ENCODE measurements around the gene ZNF629. TPM values are rescaled to one million over a fixed set of nuclear protein-coding genes. Genes with fewer than 3 reads are reported as not detected.

Gene ZNF629
- total RNA-seq, 1 donor, result 19.4 TPM

- no peak for TF ChIP-seq CTCF (IDR thresholded peaks at IDR 0.05; ENCODE audit: insufficient read depth, low read depth, low read length)
- no peak for DNase-seq (ENCODE audit: low read depth)
Measured at GRCh38 chr16:30773826-30774225, 13.2 kb downstream of the ZNF629 start.

DNA sequence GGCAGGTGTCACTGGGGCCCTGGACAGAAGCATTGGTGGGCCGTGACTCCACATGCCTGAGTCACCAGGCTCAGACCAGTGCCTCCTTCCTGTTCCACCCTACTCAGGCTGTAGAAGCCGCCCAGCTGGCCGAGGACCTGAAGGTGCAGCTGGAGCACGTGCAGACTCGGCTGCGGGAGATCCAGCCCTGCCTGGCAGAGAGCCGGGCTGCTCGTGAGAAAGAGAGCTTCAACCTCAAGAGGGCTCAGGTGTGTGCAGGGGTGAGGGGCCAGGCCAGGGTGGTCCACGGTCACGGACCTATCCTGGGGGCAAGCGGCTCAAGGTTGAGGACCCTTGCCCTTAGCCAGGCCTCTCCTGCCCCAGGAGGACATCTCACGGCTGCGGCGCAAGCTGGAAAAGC lies 15.3 kb downstream of the ZNF629 start:
- no peak for TF ChIP-seq CTCF (IDR thresholded peaks at IDR 0.05; ENCODE audit: insufficient read depth, low read depth, low read length)
- H3K4me3 ChIP-seq (ENCODE audit: low read depth, low read length), result no peak overlapping the region

More at GRCh38 chr16:30773826-30774225, 13.2 kb downstream of the ZNF629 start:
- H3K4me3 ChIP-seq (ENCODE audit: low read depth, low read length), result no peak overlapping the region

DNA sequence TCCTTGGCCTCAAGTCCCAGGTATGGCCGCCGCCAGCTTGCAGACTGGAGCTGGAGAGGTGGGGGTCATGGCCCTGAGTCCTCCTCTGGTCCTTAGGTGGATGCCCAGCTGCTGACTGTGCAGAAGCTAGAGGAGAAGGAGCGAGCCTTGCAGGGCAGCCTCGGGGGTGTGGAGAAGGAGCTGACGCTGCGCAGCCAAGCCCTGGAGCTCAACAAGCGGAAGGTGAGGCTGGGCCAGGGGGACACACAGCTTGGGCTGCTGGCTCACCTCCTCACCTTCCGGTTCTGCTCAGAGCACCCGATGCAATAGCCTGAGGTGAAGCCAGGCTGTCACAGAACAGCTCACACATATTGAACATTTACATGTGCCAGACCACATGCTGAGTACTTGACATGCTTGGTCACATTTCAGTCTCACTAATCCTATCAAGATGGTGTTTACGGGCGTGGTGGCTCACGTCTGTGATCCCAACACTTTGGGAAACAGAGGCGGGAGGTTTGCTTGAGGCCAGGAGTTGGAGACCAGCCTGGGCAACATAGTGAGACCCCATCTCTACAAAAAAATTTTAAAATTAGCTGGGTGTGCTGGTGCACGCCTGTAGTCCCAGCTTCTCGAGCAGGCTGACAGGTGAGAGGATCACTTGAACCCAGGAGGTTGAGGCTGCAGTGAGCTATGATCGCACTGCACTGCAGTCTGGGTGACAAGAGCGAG lies 17.5 kb downstream of the ZNF629 start:
- no peak for DNase-seq (ENCODE audit: low read depth)
- TF ChIP-seq CTCF (IDR thresholded peaks at IDR 0.05; ENCODE audit: insufficient read depth, low read depth, low read length), result no peak
- H3K4me3 ChIP-seq (ENCODE audit: low read depth, low read length), result no peak overlapping the region

More for the DNA sequence above, 15.3 kb downstream of the ZNF629 start:
- DNase-seq (ENCODE audit: low read depth), result no peak

DNA sequence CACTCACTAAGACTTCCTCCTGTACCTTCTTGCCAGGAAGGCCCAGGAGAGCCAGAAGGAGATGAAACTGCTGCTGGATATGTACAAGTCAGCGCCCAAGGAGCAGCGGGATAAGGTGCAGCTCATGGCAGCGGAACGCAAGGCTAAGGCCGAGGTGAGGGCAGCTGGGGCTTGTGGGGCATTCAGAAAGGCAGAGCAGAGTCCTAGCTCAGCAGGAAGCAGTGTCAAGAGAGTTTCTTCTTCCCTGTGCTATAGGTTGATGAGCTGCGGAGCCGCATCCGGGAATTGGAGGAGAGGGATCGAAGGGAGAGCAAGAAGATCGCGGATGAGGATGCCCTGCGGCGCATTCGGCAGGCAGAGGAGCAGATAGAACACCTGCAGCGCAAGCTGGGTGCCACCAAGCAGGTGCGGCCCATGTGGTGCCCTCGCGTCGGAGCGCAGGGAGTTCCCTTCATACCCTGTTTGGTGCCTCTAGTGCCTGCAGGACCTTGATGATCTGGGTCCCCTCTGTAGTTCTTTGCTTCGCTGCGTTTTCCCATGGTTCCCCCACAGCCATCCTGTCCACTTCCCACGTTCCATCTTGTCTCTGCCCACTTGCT lies 18.3 kb downstream of the ZNF629 start:
- no peak for TF ChIP-seq CTCF (IDR thresholded peaks at IDR 0.05; ENCODE audit: insufficient read depth, low read depth, low read length)
- no peak overlapping the region for H3K4me3 ChIP-seq (ENCODE audit: low read depth, low read length)
- DNase-seq (ENCODE audit: low read depth), result no peak

GRCh38 chr16:30767767-30768465 lies 19.1 kb downstream of the ZNF629 start:
- no peak for DNase-seq (ENCODE audit: low read depth)
- TF ChIP-seq CTCF (IDR thresholded peaks at IDR 0.05; ENCODE audit: insufficient read depth, low read depth, low read length), result no peak
- no peak overlapping the region for H3K4me3 ChIP-seq (ENCODE audit: low read depth, low read length)

- no peak for TF ChIP-seq CTCF (IDR thresholded peaks at IDR 0.05; ENCODE audit: insufficient read depth, low read depth, low read length)
- H3K4me3 ChIP-seq (ENCODE audit: low read depth, low read length), result no peak overlapping the region
- no peak for DNase-seq (ENCODE audit: low read depth)
Measured at GRCh38 chr16:30766933-30767284, 20.1 kb downstream of the ZNF629 start.
